GM12864 (cell line): ENCODE results near the gene IFT43.

ENCODE experiments used
- DNase-seq: peaks from one replicate; pipeline ENCODE4 v3.0.0-alpha.2; 2011; ENCODE audit warnings: low read depth
- H3K4me3 ChIP-seq: 2 replicates; pipeline ENCODE4 v1.5.1; 2011; ENCODE audit warnings: mild to moderate bottlenecking, low read depth, low read length, control low read depth
- CTCF ChIP-seq: IDR thresholded peaks from 2 replicates; pipeline ENCODE4 v1.5.1; 2011; ENCODE audit warnings: low read depth, mild to moderate bottlenecking, moderate library complexity, low read length, control low read depth, inconsistent platforms; ENCODE audit errors: missing control alignments

The IFT43 gene

DNA sequence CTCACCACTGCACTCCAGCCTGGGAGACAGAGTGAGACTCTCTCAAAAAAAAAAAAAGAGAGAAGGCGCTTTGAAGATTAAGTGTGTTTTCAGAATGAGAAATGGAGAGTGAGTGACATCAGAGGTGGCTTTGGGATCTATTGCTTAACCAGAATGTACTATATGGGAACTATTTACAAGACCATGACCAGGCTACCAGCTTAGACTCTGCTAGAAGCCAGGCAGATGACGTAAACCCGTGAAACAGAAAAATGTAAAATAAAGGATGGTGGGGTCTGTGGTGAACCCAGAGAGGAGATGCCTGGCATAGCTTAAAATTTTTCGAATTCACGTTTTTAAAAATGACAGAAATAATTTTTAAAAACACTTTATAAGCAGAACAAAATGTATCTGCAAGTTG is 82.0 kb downstream of the IFT43 start:
- TF ChIP-seq CTCF, result no peak
- no peak overlapping the region for H3K4me3 ChIP-seq
- DNase-seq, result no peak

DNA sequence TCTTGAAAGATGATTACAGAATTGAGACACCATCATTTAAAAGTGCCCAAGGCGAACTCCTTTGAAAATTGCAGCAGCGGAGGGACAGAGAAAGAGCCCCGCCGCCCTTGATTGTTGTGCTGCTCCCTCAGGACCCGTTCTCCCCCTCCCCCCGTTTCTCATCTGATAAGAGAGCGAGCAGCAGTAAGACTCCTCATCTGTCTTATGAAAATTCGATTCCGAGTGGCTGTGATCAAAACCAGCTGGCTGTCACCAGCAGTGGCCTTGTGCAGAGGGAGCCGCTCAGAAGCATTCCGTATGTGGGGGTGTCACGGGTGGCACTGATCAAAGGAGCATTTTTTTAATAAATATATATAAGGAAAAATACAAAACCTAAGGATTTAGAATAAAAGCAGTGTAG is 88.2 kb downstream of the IFT43 start:
- no peak overlapping the region for H3K4me3 ChIP-seq
- DNase-seq, result no peak
- no peak for TF ChIP-seq CTCF

GRCh38 chr14:76077340-76077739 is 91.8 kb downstream of the IFT43 start:
- TF ChIP-seq CTCF, result peak; percentile 3
- no peak for DNase-seq
- no peak overlapping the region for H3K4me3 ChIP-seq

DNA sequence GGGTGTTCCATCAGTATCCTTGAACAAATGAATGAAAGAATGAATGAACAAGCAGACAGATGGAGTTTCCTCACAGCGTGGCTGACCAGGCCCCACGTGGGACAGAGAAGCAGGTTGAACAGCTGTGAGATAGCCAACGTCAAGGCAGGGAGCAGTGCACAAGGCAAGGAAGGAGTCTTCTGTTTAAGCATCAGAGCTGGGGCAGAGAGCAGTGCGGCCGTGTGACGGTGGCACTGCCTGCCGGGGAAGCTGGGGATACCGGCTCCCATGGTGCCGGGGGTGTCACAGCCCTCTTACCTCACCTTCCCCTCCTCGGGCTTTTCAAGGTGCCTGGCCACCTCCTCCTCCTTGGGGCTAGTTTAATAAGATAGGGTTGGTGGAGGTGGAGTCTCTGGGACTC is 92.9 kb downstream of the IFT43 start:
- H3K4me3 ChIP-seq, result no peak overlapping the region
- DNase-seq, result no peak
- TF ChIP-seq CTCF, result no peak

- no peak overlapping the region for H3K4me3 ChIP-seq
- no peak for TF ChIP-seq CTCF
- DNase-seq, result no peak
Observed at GRCh38 chr14:76080025-76080424, 94.5 kb downstream of the IFT43 start.

DNA sequence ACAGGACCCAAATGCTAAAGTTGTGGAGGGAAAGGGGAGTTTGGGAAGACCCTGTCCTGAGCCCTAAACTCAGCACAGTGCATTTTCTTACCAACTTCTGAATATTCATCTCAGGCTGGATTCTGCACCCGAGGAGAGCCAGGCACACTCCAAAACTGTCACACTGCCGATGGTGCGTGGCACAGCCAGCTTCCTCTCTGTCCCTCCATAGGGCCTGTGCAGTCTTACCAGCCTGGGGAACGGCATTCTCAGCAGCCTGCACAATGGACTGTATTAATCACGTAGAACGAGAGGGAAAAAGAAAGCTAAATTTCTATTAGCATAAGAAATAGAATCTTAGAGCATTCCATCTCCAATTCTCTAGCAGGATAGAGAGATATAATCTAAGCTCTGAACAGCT is 94.9 kb downstream of the IFT43 start:
- H3K4me3 ChIP-seq, result no peak overlapping the region
- no peak for TF ChIP-seq CTCF
- DNase-seq, result no peak

GRCh38 chr14:76081642-76082041 is 96.1 kb downstream of the IFT43 start:
- H3K4me3 ChIP-seq, result no peak overlapping the region
- DNase-seq, result no peak
- no peak for TF ChIP-seq CTCF
